CD14-positive monocyte (primary cell): Measurements from ENCODE around the gene ATP10D. TPM values are rescaled to one million over a fixed set of nuclear protein-coding genes. Genes with fewer than 3 reads are reported as not detected.

Experiments used
- DNase-seq, 3 donors: peaks; one replicate each; pipeline ENCODE4 v3.0.0-alpha.2; 2011 to 2022
- H2AFZ ChIP-seq: 2 replicates; pipeline ENCODE4 v1.6.0; 2012; ENCODE audit warnings: mild to moderate bottlenecking, low read depth, low read length, inconsistent platforms; ENCODE audit not compliant: insufficient read depth, poor library complexity, severe bottlenecking
- H3K27ac ChIP-seq, 2 donors: 1 replicate in 1 of 2; 2 replicates in 1 of 2; pipeline ENCODE4 v1.5.1; 2012 to 2013; ENCODE audit warnings: low read length in 2 of 2, control low read depth in 1 of 2, inconsistent platforms in 1 of 2, low read depth in 1 of 2, mild to moderate bottlenecking in 1 of 2
- H3K27me3 ChIP-seq, 2 donors: one replicate each; pipeline versions ENCODE4 v1.6.0 to v1.6.1; 2011 to 2013; ENCODE audit warnings: low read length in 2 of 2; ENCODE audit not compliant: control insufficient read depth in 2 of 2, insufficient read depth in 2 of 2
- H3K36me3 ChIP-seq, 2 donors: replicated peaks in 1 of 2; 1 replicate in 1 of 2; 2 replicates in 1 of 2; pipeline versions ENCODE4 v1.5.1 to v1.6.1; 2012 to 2013; ENCODE audit warnings: low read length in 2 of 2, control low read depth in 1 of 2, inconsistent platforms in 1 of 2, mild to moderate bottlenecking in 1 of 2; ENCODE audit not compliant: insufficient read depth in 2 of 2, control insufficient read depth in 1 of 2
- H3K4me1 ChIP-seq, 2 donors: 1 replicate in 1 of 2; 2 replicates in 1 of 2; pipeline versions ENCODE4 v1.5.1 to v1.6.1; 2012 to 2013; ENCODE audit warnings: low read length in 2 of 2, control low read depth in 1 of 2, inconsistent platforms in 1 of 2, mild to moderate bottlenecking in 1 of 2, moderate library complexity in 1 of 2; ENCODE audit not compliant: insufficient read depth in 2 of 2, control insufficient read depth in 1 of 2
- H3K4me2 ChIP-seq: replicated peaks from 2 replicates; pipeline ENCODE3; 2012; ENCODE audit warnings: low read length, moderate library complexity, mild to moderate bottlenecking; ENCODE audit not compliant: poor library complexity, severe bottlenecking; ENCODE audit errors: extremely low read depth
- H3K4me3 ChIP-seq, 3 experiments: fragments of 200-600 bp in 1 of 3; sonication (generic) in 1 of 3; replicated peaks in 1 of 3; 1 replicate in 2 of 3; 2 replicates in 1 of 3; pipeline ENCODE4 v1.5.1; 2011 to 2013; ENCODE audit warnings: low read length in 3 of 3, mild to moderate bottlenecking in 3 of 3, control low read depth in 2 of 3, low read depth in 2 of 3, inconsistent platforms in 1 of 3, moderate library complexity in 1 of 3
- H3K79me2 ChIP-seq: 2 replicates; pipeline ENCODE4 v1.6.0; 2012; ENCODE audit warnings: mild to moderate bottlenecking, control low read depth, inconsistent platforms, low read length, moderate library complexity; ENCODE audit not compliant: insufficient read depth
- H3K9ac ChIP-seq: 2 replicates; pipeline ENCODE4 v1.6.0; 2017; ENCODE audit warnings: low read length, mild to moderate bottlenecking; ENCODE audit not compliant: insufficient read depth, poor library complexity, severe bottlenecking
- H3K9me3 ChIP-seq, 2 donors: replicated peaks in 1 of 2; 1 replicate in 1 of 2; 2 replicates in 1 of 2; pipeline versions ENCODE4 v1.5.1 to v1.6.1; 2012 to 2013; ENCODE audit warnings: low read length in 2 of 2, control low read depth in 1 of 2; ENCODE audit not compliant: control insufficient read depth in 1 of 2, insufficient read depth in 1 of 2
- H4K20me1 ChIP-seq: 2 replicates; pipeline ENCODE4 v1.6.0; 2012; ENCODE audit warnings: mild to moderate bottlenecking, low read length, control low read depth, moderate library complexity; ENCODE audit not compliant: insufficient read depth
- H3K27ac Mint-ChIP-seq, 7 donors: one replicate each; pipeline ENCODE4 v1.8.0; 2020; ENCODE audit warnings: mild to moderate bottlenecking in 7 of 7, mixed read lengths in 7 of 7, moderate library complexity in 6 of 7, inconsistent platforms in 2 of 7
- H3K27me3 Mint-ChIP-seq, 3 donors: one replicate each; pipeline ENCODE4 v1.8.0; 2021 to 2022; ENCODE audit warnings: low read depth in 3 of 3, mild to moderate bottlenecking in 3 of 3, mixed read lengths in 3 of 3, moderate library complexity in 3 of 3, inconsistent platforms in 1 of 3
- H3K36me3 Mint-ChIP-seq, 2 donors: one replicate each; pipeline ENCODE4 v1.8.0; 2020; ENCODE audit warnings: mixed read lengths in 2 of 2, inconsistent platforms in 1 of 2, mild to moderate bottlenecking in 1 of 2
- H3K4me1 Mint-ChIP-seq: one replicate; pipeline ENCODE4 v1.8.0; 2020; ENCODE audit warnings: mild to moderate bottlenecking, mixed read lengths
- H3K4me3 Mint-ChIP-seq, 2 donors: one replicate each; pipeline ENCODE4 v1.8.0; 2020; ENCODE audit warnings: mild to moderate bottlenecking in 2 of 2, mixed read lengths in 2 of 2, moderate library complexity in 1 of 2
- H3K9me3 Mint-ChIP-seq, 7 donors: one replicate each; pipeline ENCODE4 v1.8.0; 2020 to 2022; ENCODE audit warnings: mixed read lengths in 7 of 7, mild to moderate bottlenecking in 6 of 7, moderate library complexity in 6 of 7, inconsistent platforms in 2 of 7
- CTCF ChIP-seq: fragments of 200-600 bp; IDR thresholded peaks from one replicate; pipeline ENCODE4 v1.8.0; 2022; ENCODE audit warnings: antibody characterized with exemption, mild to moderate bottlenecking
- WGBS: methylation state at CpG from one replicate; pipeline ENCODE4 v1.1.5; 2013; ENCODE audit warnings: missing lambda C conversion rate; ENCODE audit not compliant: insufficient coverage; 5-methylcytosine and 5-hydroxymethylcytosine counted together
- intact Hi-C, 2 donors: fragments of 100-400 bp; cut with micrococcal nuclease; formaldehyde crosslinking; loops; one replicate each; pipeline versions ENCODE4 v1.15.0 to v1.15.1; 2023
- polyA plus RNA-seq, 3 donors: library from polyadenylated mRNA; depleted of rRNA in 1 of 3; unstranded in 2 of 3; stranded (reverse) in 1 of 3; fragments of 300-500 nt in 2 of 3; fragments of >200 nt in 1 of 3; fragmentation: Illumina TruSeq in 2 of 3; gene quantifications; 1 replicate in 2 of 3; 2 replicates in 1 of 3; pipeline ENCODE4 v1.2.3, GENCODE V29; 2012 to 2021

The ATP10D gene
- polyA plus RNA-seq, 3 donors, result 8.4 to 16.9 (median 14.1) TPM

DNA sequence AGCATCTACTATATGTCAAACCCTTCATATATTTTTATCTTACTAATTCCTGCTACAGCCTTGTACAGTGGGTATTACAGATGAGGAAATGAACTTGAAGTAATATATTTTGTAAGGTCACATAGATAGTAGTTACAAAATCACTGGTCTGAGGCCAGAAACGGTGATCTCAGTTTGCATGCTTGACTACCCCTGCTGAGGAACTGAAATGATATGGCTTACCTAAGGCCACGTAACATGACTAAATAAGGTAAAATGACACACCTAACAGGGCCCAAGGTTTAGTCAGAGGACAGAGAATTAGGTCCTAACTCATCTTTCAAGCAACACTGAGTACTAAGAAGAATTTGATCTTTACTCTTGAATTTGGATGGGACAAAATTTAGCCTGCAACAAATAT lies 20.1 kb upstream of the ATP10D start:
- no peak overlapping the region for H3K4me2 ChIP-seq
- TF ChIP-seq CTCF, result no peak
- no peaks in the 10 kb centered on the region for H3K27me3 Mint-ChIP-seq
- H3K4me1 ChIP-seq, result peaks cover 23 to 49% of the 10 kb centered on the region in 2 donors
- no peaks in the 10 kb centered on the region for H3K9me3 ChIP-seq
- H3K27ac Mint-ChIP-seq, result peak overlapping the region in 4 of 7 donors; percentile 32 to 81 (median 52)
- peaks cover 34% of the 10 kb centered on the region for H3K79me2 ChIP-seq
- no peak overlapping the region for H3K4me3 Mint-ChIP-seq
- H3K9me3 Mint-ChIP-seq, result no peaks in the 10 kb centered on the region
- peak overlapping the region; percentile 1 for H2AFZ ChIP-seq
- no peak overlapping the region for H3K9ac ChIP-seq
- peak overlapping the region in 1 of 2 donors; percentile 89 for H3K27ac ChIP-seq
- DNase-seq, result peak in 1 of 3 donors; percentile 34
- H3K4me3 ChIP-seq, result no peak overlapping the region
- H3K36me3 Mint-ChIP-seq, result peaks cover 0 to under 1% of the 10 kb centered on the region in 2 donors
- no peaks in the 10 kb centered on the region for H3K27me3 ChIP-seq
- H3K4me1 Mint-ChIP-seq, result peaks cover 37% of the 10 kb centered on the region
- H3K36me3 ChIP-seq, result peaks cover 0 to 1% of the 10 kb centered on the region in 2 donors
- no CpG with 5 or more reads among the region's 2 CpGs for WGBS
- intact Hi-C loops, result no loop called here
- H4K20me1 ChIP-seq, result peaks cover 5% of the 10 kb centered on the region

DNA sequence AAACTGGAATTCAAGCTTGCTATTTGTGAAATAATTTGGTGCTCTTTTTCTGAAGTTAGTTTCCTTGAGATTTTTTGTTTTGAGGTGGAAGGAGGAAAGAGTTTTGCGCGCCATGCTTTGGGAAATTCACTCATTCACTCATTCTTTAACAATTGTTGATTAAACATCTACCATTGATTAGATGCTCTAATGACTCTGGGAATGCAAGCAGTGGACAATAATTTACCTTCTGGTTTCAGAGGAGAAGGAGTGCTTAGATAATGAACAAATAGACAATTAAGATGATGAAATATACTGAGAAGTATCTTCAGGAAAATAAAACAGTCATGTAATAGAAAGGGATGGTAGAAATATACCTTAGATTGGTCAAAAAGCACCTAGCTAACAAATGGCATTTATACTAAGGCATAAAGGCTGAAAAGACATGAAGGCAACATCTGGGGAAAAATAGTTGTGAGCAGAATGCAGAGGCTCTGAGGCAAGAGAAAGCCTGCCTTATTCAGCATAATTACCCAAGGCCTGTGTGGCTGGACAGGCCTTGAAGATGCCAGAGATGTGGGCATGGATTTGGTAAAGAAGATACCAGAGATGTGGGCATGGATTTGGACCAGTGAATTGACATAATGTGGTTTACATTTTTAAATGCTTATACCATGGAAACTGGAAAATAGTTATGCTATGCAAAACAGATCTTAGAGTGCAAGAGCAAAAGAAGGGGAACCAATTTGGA lies 18.9 kb upstream of the ATP10D start:
- H3K79me2 ChIP-seq, result peaks cover 23% of the 10 kb centered on the region
- H2AFZ ChIP-seq, result no peak overlapping the region
- peak overlapping the region in 2 of 7 donors; percentile 14 to 46 for H3K27ac Mint-ChIP-seq
- H3K27ac ChIP-seq, result peak overlapping the region in 1 of 2 donors; percentile 89
- H3K9ac ChIP-seq, result no peak overlapping the region
- H3K36me3 Mint-ChIP-seq, result no peaks in the 10 kb centered on the region
- DNase-seq, result no peak
- H3K9me3 Mint-ChIP-seq, result no peaks in the 10 kb centered on the region
- H3K27me3 Mint-ChIP-seq, result no peaks in the 10 kb centered on the region
- no peaks in the 10 kb centered on the region for H3K36me3 ChIP-seq
- H3K27me3 ChIP-seq, result no peaks in the 10 kb centered on the region
- H3K4me3 ChIP-seq, result no peak overlapping the region
- no peak for TF ChIP-seq CTCF
- no peak overlapping the region for H3K4me2 ChIP-seq
- WGBS, result no CpG with 5 or more reads among the region's 2 CpGs
- H3K9me3 ChIP-seq, result no peaks in the 10 kb centered on the region
- H3K4me1 Mint-ChIP-seq, result peaks cover 28% of the 10 kb centered on the region
- H4K20me1 ChIP-seq, result no peaks in the 10 kb centered on the region
- H3K4me1 ChIP-seq, result peaks cover 21 to 41% of the 10 kb centered on the region in 2 donors
- H3K4me3 Mint-ChIP-seq, result no peak overlapping the region
- intact Hi-C loops, result no loop called here
